DMS 273 treated with DMSO at 0.1 percent for 48 hours (cell line): ENCODE data around the gene FAF1.
"Not testable (repeated sequence)": the region's sequence is repeated elsewhere in the genome, so short reads cannot be mapped to it uniquely, and the experiment has no call there.

Experiments
- DNase-seq: peaks from one replicate; lab custom pipeline; 2025; lab: John Stamatoyannopoulos, UW

Gene FAF1

DNA sequence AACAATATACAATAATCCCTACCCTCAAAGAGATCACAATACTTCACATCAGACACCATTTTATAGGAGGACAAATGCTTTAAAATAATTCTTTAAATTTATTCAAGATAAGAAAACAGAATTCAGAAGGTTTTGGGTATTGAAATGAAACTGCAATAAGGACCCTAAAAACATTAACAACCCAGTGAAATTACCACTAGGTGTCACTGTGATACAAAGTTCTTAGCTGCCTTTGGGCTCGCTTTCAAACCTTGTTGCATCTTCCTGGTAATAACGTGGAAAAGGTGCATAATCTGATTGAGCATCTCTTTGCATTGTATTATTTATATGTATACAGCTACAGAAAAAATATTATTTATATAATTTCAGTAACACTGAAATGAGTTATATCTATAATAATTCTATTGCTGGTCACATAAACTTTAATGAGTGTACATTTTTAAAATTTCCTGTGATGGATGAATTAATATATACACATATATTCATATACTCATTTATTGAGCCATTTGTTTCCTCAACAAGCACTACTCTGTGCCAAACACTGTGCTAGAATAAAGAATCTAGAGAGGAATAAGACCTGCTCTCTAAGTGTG is 185.2 kb downstream of the FAF1 start:
- DNase-seq, result peak; percentile 5

DNA sequence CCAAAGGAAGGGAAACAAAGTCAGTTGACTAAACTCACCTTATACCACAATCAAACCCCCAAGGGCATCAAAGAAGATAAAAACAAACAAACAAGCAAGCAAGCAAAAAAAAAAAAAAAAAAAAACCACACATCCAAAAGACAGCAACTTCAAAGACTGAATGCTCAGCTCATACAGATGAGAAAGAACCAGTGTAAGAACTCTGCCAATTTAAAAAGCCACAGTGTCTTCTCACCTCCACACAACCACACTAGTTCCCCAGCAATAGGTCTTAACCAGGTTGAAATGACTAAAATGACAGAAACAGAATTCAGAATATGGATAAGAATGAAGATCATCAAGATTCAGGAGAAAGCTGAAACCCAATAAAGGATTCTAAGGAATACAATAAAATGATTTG is 193.4 kb downstream of the FAF1 start:
- no peak for DNase-seq

DNA sequence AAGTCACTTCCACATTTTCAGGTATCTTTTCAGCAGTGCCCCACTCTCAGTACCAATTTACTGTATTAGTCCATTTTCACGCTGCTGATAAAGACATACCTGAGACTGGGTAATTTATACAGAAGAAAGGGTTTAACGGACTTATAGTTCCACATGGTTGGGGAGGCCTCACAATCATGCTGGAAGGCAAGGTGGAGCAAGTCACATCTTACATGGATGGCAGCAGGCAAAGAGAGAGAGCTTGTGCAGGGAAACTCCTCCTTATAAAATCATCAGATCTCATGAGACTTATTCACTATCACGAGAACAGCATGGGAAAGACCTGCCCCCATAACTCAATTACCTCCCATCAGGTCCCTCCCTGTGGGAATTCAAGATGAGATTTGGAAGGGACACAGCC is 203.5 kb downstream of the FAF1 start:
- not testable (repeated sequence) for DNase-seq

DNA sequence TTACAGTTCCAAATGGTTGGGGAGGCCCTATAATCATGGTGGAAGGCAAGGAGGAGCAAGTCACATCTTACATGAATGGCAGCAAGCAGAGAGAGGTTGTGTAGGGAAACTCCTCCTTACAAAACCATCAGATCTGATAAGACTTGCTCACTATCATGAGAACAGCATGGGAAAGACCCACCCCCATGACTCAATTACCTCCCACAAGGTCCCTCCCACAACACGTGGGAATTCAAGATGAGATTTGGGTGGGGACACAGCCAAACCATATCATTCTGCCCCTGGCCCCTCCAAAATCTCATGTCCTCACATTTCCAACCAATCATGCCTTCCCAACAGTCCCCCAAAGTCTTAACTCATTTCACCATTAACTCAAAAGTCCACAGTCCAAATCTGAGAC is 205.3 kb downstream of the FAF1 start:
- DNase-seq, result not testable (repeated sequence)

DNA sequence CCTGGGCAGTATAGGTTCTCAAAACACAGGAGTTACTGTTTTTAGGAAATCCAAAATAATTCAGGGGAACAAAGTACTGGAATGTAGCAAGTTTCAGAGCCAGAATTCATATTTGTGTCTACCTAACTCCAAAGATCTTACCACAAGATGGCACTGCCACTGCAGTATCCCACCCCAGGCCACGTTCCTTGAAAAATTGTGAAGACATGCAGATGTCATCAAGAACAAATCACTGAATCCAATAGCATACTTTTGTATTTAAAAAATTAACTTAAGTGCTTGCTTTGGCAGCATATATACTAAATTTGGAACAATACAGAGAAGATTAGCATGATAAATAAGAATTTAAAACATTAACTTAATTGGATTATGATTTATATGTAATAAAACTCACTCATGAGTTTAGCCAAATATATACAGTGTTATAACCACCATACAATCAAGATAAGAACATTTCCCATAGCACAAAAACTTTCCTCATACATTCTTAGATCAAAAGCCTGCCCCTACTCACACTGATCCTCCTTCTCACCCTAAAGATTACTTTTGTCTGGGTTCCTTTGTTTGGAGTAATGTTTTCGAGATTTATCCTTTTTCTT is 209.9 kb downstream of the FAF1 start:
- DNase-seq, result peak; percentile 2

DNA sequence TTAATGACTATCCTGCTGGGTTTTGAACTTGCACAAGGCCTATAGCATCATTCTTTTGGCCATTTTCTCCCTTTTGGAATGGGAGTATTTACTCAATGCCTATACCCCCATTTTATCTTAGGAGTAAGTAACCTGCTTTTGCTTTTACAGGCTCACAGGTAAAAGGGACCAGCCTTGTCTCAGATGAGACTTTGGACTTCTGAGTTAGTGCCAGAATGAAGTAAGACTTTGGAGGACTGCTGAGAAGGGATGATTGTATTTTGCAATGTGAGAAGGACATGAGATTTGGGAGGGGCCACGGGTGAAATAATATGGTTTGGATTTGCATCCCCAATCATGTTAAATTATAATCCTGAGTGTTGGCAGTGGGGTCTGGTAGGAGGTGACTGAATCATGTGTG is 212.7 kb downstream of the FAF1 start:
- DNase-seq, result no peak

DNA sequence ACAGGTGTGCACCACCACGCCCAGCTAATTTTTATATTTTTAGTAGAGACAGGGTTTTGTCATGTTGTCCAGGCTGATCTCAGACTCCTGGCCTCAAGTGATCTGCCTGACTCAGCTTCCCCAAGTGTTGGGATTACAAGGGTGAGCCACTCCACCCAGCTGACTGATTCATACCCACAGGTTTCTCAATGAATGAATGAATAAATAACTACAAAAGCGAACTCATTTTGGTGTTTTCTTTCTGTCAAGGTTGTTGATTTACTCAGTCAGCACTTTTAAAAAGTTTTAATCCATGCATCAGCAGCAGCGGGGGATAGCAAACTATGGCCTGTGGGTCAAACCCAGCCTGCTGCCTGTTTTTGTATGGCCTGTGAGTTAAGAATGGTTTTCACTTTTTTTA is 217.5 kb downstream of the FAF1 start:
- no peak for DNase-seq

DNA sequence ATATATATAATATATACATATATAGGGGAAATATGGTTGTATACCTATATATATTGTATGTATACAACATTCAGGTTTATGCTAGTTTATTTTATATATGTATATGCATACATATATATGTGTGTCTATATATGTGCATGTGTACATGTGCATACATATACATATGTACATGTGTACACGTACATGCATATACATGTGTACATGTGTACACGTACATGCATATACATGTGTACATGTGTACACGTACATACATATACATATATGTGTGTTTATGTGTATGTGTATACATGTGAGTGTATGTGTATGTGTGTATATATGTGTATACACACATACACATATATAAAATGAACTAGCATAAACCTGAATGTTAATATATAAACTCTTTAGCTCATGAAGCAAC is 220.9 kb downstream of the FAF1 start:
- DNase-seq, result no peak

DNA sequence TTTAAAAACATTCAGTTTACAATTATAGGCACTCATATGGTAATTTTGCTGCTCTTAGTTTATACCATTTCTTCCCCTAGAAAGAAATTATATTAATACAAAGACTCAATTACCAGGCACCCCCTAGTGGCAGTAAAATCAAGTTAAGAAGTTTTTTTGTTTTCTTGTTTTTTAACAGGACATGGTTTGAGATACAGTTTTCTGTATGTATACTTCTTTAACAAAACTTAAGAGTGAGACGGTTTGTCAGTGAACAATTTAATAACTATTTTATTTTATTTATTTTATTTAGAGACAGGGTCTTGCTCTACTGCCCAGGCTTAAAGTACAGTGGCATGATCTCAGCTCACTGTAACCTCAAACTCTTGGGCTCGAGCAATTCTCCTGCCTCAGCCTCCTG is 224.6 kb downstream of the FAF1 start:
- DNase-seq, result no peak

DNA sequence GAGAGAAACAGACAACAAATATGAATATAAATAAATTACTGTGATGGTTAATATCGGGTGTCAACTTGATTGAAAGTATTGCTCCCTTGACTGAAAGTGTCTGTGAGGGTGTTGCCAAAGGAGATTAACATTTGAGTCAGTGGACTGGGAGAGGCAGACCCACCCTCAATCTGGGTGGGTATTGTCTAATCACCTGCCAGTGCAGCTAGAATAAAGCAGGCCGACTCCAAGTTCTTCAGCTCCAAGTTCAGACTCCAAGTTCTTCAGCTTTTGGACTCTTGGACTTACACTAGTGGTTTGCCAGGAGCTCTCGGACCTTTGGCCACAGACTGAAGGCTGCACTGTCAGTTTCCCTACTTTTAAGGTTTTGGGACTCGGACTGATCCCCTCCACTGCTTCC is 232.5 kb downstream of the FAF1 start:
- not testable (repeated sequence) for DNase-seq

DNA sequence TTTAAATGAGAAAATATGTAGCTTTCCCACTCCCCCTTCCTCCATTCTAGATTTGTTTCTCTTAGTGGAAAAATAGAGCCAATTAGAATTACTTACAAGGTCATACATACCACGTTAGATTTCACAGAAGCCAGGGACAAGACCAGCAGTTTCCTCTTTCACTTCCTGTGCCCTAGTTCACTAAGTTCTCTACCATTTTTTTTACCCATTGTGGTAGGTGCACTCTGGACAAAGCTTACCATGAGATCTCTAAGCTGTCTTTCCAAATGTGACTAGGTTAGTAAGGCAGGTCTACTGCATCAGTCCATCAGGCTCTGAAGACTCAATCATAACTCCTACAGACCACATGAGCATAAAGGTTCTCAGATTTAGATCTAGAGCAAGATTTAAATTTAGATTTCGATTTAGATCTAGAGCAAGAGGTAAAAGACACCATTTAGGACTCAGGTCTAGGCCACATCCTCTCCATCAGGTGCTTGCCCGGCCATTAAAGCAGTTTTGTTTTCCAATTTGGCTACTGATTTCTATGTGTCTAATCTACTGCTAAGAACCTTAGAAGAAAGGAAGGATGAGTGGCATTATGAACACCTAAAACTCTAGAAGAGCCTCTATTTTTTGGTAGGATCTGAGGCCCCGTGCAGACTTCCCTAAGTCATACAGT is 235.3 kb downstream of the FAF1 start:
- DNase-seq, result no peak

DNA sequence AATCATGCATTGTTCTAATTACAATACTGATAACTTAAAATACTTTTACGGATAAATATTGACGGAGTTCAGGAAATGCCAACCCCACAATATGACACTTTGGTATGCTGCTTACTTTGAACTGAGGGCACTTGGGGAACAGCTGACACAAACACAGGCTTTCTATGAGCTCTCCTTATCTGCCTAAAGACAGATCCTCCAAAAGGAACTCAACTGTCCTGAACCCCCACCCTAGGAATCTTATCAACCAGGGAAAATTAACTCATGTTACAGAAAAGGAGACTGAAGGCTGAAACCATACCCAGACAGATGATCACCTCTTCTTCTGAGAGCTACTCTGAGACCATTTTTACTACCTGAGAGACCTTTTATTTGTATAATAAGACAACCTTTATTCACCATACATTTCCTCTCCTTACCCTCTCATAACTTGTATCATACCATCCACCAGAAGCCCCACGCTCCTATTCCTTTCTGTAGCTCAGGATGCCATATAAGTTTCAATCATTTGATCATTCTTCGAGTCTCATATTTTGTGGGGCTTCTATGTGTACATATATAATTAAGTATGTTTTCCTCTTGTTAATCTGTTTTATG is 239.5 kb downstream of the FAF1 start:
- no peak for DNase-seq

DNA sequence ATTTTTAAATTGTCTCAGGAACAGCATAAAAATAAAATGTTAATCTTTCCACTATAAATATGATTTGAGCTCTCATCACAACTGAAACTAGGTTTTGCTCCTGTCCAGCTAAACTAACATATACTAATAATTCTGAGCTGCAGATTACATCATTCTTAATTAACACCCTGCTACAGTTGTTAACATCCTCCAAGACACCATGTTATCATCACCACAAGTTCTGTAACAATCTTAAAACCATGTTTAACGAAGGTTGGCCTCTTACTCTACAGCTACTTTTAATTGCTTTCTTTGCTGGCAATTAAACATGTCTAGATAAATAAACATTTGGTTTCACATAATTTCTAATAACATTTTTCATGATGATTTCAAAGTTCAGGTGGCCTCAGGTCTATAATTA is 240.9 kb downstream of the FAF1 start:
- no peak for DNase-seq

DNA sequence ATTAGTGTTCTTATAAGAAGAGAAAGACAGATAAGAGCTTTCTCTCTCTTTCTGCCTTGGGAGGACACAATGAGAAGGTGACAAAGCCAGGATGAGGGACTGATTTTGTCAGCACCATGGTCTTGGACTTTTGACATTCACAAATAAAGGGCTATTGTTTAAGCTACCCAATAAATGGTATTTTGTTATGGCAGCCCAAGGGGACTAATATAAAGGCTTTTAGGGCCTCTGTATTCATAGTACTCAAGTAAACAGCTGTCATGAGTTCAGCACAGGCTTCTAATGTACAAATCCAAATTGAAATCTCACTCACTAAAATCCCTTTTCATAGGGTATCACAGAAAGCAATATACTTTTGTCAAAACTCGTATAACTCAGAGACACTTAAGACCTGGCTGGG is 242.7 kb downstream of the FAF1 start:
- no peak for DNase-seq

DNA sequence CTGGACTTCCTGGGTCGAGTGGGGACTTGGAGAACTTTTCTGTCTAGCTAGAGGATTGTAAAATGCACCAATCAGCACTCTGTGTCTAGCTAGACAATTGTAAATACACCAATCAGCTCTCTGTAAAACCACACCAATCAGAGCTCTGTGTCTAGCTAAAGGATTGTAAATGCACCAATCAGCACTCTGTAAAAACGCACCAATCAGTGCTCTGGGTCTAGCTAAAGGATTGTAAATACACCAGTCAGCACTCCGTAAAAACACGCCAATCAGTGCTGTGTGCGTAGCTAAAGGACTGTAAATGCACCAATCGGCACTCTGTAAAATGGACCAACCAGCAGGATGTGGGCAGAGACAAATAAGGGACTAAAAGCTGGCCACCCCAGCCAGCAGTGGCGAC is 243.6 kb downstream of the FAF1 start:
- not testable (repeated sequence) for DNase-seq

DNA sequence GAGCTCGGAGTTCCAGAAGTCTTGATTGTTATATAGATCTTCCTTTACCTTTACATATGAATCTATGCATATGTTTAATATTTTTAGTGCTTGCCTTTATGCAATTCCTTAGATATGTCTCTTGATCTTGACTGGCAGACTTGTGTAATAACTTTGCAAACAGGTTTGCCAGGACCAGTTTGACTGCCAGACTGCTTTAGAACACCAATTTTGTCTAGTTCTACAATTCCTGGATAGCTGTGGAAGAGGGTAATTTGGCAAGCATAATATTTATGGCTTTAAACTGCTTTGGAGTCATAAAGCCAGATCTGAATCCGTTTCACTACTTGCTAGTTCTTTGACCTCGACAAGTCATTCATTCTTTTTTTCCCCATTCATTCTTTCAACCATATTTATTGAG is 250.0 kb downstream of the FAF1 start:
- DNase-seq, result no peak

DNA sequence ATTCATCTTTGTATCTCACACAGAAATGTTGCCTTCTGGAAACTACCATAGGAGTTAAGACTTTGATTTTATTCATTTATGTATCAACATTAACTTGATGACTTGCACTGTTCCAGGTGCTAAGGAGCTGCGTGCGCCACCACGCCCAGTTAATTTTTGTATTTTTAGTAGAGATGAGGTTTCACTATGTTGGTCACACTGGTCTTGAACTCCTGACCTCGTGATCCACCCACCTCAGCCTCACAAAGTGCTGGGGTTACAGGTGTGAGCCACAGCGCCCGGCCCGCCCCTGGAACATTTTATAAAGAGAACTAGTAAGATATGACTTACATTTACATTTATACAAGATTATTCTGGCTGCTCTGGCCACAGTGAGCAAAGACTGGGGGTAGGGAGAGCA is 252.2 kb downstream of the FAF1 start:
- no peak for DNase-seq

DNA sequence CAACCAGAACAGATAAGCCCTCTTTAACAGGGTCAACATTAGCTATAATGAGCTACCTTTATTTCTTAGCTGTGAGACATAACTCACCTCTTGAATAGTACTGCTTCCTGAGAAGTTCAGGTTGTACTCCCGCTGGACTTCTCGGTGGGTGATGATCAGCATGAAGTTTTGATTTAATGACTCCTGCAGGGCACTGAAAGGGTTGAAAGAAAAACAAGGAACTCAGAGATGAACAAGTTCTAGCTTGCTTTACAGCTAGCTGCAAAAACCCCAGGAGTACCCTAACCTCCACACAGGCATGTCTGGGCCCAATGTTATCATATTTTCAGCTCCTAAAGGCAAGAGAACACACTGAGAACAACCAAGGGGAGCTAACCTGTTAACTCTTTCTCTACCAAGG is 254.4 kb downstream of the FAF1 start:
- DNase-seq, result peak; percentile 70

DNA sequence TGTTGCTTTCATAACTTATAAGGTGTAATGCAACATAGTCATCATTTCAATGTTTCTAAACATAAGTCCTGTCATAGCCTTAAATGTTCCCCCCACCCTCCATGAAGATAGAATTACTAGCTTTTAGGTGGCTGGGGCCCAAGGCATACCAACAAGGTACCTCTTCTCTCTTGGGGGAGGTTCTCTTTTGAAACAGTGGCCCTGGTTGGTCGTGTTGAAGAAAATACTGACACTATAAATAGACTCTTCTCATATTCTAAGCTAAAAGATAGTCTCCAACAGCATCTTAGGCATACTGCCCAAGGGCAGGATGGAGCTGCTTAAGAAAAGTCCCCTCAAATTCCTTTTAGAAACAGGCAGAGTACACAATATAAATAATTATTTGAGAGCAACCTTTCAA is 255.0 kb downstream of the FAF1 start:
- DNase-seq, result no peak

DNA sequence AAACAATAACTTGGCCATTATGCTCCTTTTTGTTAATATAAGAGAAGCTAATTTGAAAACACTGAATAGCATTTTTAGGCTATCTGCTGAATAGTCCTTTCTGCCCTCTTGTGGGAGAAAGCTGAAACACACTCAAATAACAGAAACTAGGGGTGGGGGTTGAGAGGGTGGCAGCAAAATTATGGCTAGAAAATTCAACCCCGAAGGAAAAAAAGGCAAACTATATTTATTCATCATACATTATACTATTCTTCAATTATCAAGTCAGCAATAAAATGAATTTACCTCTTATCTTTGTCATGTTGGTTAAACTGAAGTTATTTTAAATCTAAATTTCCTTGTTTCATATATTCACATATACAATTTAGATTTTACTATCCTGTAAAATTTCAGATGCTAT is 255.9 kb downstream of the FAF1 start:
- peak; percentile 25 for DNase-seq

DNA sequence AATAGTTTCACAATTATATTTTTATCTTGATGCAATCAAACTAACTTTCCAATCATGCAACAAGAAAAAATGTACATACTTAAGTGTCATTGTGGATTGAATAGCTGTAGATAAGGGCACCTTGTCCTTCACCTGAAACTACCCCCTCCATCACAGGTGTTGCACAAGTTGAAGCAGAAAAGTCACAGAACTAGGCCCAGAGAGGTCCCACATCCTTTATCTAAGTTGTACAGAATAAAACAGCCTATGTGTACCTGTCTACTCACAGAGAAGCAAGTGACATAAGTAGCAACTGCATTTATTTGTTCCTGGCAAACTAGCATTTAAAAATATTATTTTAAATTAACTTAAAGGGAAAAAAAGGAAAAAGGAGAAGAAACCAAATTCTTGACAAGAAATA is 256.8 kb downstream of the FAF1 start:
- no peak for DNase-seq

DNA sequence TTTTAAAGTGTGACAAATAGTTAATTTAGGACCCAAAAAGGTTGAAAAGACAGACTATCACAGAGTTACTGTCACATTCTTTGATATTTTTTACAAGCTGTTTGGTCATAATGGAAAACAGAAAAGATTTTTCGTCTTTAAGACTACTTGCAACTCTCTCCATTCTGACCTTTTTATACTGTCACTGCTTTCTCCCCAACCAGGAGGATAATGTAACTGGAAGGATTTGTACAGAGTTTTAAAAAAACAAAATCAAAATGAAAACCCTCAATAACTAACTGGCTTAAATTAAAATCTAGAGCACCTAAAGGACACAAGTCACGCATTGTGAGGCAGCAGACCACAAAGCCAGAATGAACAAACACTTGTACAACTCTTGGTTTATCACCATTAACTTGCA is 257.7 kb downstream of the FAF1 start:
- DNase-seq, result no peak

DNA sequence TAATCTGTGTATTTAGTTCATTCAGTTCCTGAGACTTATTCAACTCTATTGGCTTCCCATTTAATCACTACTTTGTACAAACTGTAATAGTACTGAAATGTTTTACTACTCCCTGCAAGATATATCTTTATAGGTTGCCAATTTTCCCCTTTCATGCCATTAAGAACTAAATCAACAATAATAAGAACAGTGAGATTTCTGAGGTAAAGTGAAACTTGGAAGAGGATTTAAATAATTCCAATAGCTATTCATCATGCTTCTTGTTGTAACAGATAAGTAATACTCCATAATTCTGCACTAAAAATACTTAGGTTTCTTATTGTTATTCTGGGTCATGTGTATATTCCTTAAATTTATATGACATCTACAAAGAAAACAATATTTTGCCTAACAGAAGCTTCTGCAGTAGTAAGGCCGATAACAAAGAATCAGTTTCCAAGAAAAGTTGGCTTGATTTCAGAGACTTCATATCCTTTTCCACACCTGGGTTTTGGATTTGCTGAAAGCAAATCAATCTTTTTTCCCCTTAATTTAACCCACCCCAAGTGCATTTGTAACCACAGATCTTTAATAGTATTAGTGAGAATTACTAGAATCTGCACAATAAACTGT is 258.3 kb downstream of the FAF1 start:
- no peak for DNase-seq
